NT2/D1 (cell line): ENCODE data around the gene FBLN1.

Experiments
- DNase-seq: peaks from one replicate; pipeline ENCODE4 v3.0.0-alpha.2; 2011; ENCODE audit warnings: low read depth, low spot score
- H3K27me3 ChIP-seq: 2 replicates; pipeline ENCODE4 v1.6.0; 2011; ENCODE audit warnings: mild to moderate bottlenecking; ENCODE audit not compliant: insufficient read length, insufficient read depth
- H3K36me3 ChIP-seq: 2 replicates; pipeline ENCODE4 v1.6.1; 2011; ENCODE audit warnings: mild to moderate bottlenecking, low read length, mixed read lengths; ENCODE audit not compliant: insufficient read depth, insufficient read length
- H3K4me1 ChIP-seq: 2 replicates; pipeline ENCODE4 v1.5.1; 2011; ENCODE audit not compliant: insufficient read depth, insufficient read length
- H3K4me3 ChIP-seq: 2 replicates; pipeline ENCODE4 v1.5.1; 2011; ENCODE audit warnings: low read depth; ENCODE audit not compliant: insufficient read length
- H3K9ac ChIP-seq: 2 replicates; pipeline ENCODE4 v1.6.0; 2011; ENCODE audit warnings: low read depth; ENCODE audit not compliant: insufficient read length
- H3K9me3 ChIP-seq: 2 replicates; pipeline ENCODE4 v1.5.1; 2011; ENCODE audit warnings: mild to moderate bottlenecking, low read length; ENCODE audit not compliant: insufficient read depth
- SUZ12 ChIP-seq: IDR thresholded peaks from 2 replicates; pipeline ENCODE4 v1.6.1; 2011; ENCODE audit not compliant: insufficient read length, insufficient read depth; ENCODE audit errors: extremely low read depth
- YY1 ChIP-seq: IDR thresholded peaks from 2 replicates; pipeline ENCODE4 v1.6.1; 2011; ENCODE audit not compliant: insufficient read length, insufficient read depth
- ZNF274 ChIP-seq: IDR thresholded peaks from 2 replicates; pipeline ENCODE4 v1.6.1; 2011; ENCODE audit warnings: mild to moderate bottlenecking, low read depth, low read length

FBLN1 gene

GRCh38 chr22:45478108-45478771 is 24.4 kb upstream of the FBLN1 start:
- no peak overlapping the region for H3K4me3 ChIP-seq
- DNase-seq: no peak
- no peak overlapping the region for H3K9ac ChIP-seq
- H3K27me3 ChIP-seq: no peaks in the 10 kb centered on the region
- no peaks in the 10 kb centered on the region for H3K9me3 ChIP-seq
- H3K4me1 ChIP-seq: no peaks in the 10 kb centered on the region
- TF ChIP-seq SUZ12 (no peak), YY1 (no peak), ZNF274 (no peak)
- no peaks in the 10 kb centered on the region for H3K36me3 ChIP-seq

GRCh38 chr22:45480717-45481116 is 22.0 kb upstream of the FBLN1 start:
- TF ChIP-seq ZNF274 (no peak), SUZ12 (no peak), YY1 (no peak)
- Histone ChIP-seq H3K4me3 (no peak overlapping the region), H3K9me3 (no peaks in the 10 kb centered on the region), H3K9ac (no peak overlapping the region), H3K27me3 (no peaks in the 10 kb centered on the region), H3K4me1 (peaks cover 2% of the 10 kb centered on the region), H3K36me3 (no peaks in the 10 kb centered on the region)
- DNase-seq: no peak

GRCh38 chr22:45481661-45482060 is 21.0 kb upstream of the FBLN1 start:
- Histone ChIP-seq H3K27me3 (no peaks in the 10 kb centered on the region), H3K4me3 (no peak overlapping the region), H3K4me1 (peaks cover 2% of the 10 kb centered on the region), H3K9me3 (no peaks in the 10 kb centered on the region), H3K9ac (no peak overlapping the region), H3K36me3 (no peaks in the 10 kb centered on the region)
- no peak for DNase-seq
- TF ChIP-seq YY1: no peak
- TF ChIP-seq ZNF274: no peak

- TF ChIP-seq YY1: no peak
- no peak for TF ChIP-seq SUZ12
- no peak for TF ChIP-seq ZNF274
- Histone ChIP-seq H3K9me3 (peaks cover 4% of the 10 kb centered on the region; the same call in 1 of the 2 replicates), H3K4me1 (peaks cover 2% of the 10 kb centered on the region), H3K9ac (no peak overlapping the region), H3K4me3 (no peak overlapping the region), H3K36me3 (no peaks in the 10 kb centered on the region), H3K27me3 (no peaks in the 10 kb centered on the region)
- no peak for DNase-seq
Observed at GRCh38 chr22:45482169-45482568, 20.5 kb upstream of the FBLN1 start.

GRCh38 chr22:45483319-45483718 is 19.4 kb upstream of the FBLN1 start:
- Histone ChIP-seq H3K4me1 (peaks cover 2% of the 10 kb centered on the region), H3K9me3 (peaks cover 15% of the 10 kb centered on the region), H3K4me3 (no peak overlapping the region), H3K9ac (no peak overlapping the region), H3K27me3 (no peaks in the 10 kb centered on the region), H3K36me3 (no peaks in the 10 kb centered on the region)
- TF ChIP-seq ZNF274 (no peak), YY1 (no peak), SUZ12 (no peak)
- no peak for DNase-seq

- Histone ChIP-seq H3K36me3 (no peaks in the 10 kb centered on the region), H3K4me1 (peaks cover 2% of the 10 kb centered on the region), H3K9ac (no peak overlapping the region), H3K9me3 (peaks cover 22% of the 10 kb centered on the region), H3K4me3 (no peak overlapping the region), H3K27me3 (no peaks in the 10 kb centered on the region)
- no peak for DNase-seq
- TF ChIP-seq YY1 (no peak), ZNF274 (no peak), SUZ12 (no peak)
Observed at GRCh38 chr22:45483918-45484499, 18.7 kb upstream of the FBLN1 start.

GRCh38 chr22:45484742-45485141 is 17.9 kb upstream of the FBLN1 start:
- H3K4me3 ChIP-seq: no peak overlapping the region
- TF ChIP-seq YY1 (no peak), ZNF274 (no peak), SUZ12 (no peak)
- no peak for DNase-seq
- no peaks in the 10 kb centered on the region for H3K36me3 ChIP-seq
- no peak overlapping the region for H3K9ac ChIP-seq
- H3K4me1 ChIP-seq: peaks cover 2% of the 10 kb centered on the region
- peaks cover 30% of the 10 kb centered on the region for H3K9me3 ChIP-seq
- H3K27me3 ChIP-seq: no peaks in the 10 kb centered on the region

- no peaks in the 10 kb centered on the region for H3K36me3 ChIP-seq
- H3K4me1 ChIP-seq: peaks cover 2% of the 10 kb centered on the region
- no peak overlapping the region for H3K9ac ChIP-seq
- no peaks in the 10 kb centered on the region for H3K27me3 ChIP-seq
- H3K4me3 ChIP-seq: no peak overlapping the region
- DNase-seq: no peak
- H3K9me3 ChIP-seq: peaks cover 35% of the 10 kb centered on the region
- TF ChIP-seq SUZ12 (no peak), ZNF274 (no peak), YY1 (no peak)
Observed at GRCh38 chr22:45485261-45485660, 17.4 kb upstream of the FBLN1 start.
